GM18499 (cell line): Measurements from ENCODE around the gene RAVER1.

Experiments
- ATAC-seq: cut with Tn5 transposase; IDR thresholded peaks from one replicate; pipeline ENCODE4 v1.9.1; 2021; ENCODE audit warnings: moderate number of reproducible peaks; ENCODE audit not compliant: insufficient read depth, unreplicated experiment

RAVER1 gene

GRCh38 chr19:10321417-10321797 is 11.9 kb downstream of the RAVER1 start:
- no peak for ATAC-seq

DNA sequence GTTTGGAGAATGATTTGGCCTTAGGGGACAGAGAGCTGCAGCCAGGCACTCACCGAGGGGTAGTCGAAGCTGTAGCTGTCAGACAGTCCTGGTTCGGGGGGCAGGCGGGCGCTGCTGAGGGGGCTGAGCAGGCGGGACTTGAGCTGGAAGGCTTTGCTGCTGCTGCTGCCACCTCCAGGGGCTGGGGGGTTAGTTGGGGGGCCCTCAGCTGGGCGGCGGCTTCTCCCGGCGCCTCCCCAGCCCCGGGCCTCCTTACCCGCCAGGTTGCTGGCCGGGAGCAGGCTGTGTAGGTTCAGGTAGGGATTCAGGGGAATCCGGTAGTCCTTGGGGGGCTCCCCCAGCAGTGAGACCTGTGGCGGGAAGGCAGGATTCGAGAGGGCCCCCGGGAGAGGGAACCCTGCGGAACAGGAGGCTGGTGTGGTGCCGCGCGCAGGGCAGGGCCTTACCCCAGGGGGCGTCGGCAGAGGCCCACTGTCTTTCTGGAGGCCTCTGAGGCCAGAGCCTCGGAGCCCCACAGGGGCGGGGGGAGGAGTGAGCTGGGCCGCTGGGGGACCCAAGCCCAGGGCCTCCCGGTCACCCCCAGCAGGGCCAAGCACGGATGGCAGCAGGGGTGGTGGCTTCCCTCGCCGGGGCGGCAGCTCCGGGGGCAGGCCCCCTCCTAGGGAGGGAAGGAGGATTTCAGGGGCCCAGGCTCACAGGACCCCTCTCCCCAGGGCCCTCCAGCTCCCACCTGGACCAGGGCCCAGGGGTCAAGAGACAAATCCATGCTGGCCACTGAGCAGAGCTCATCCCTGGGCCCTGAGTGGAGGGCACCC is 12.5 kb downstream of the RAVER1 start:
- ATAC-seq, result no peak

GRCh38 chr19:10318807-10319682 is 14.3 kb downstream of the RAVER1 start:
- ATAC-seq, result no peak

- no peak for ATAC-seq
Observed at GRCh38 chr19:10317857-10318462, 15.4 kb downstream of the RAVER1 start.

GRCh38 chr19:10317045-10317856 is 16.1 kb downstream of the RAVER1 start:
- ATAC-seq, result no peak

DNA sequence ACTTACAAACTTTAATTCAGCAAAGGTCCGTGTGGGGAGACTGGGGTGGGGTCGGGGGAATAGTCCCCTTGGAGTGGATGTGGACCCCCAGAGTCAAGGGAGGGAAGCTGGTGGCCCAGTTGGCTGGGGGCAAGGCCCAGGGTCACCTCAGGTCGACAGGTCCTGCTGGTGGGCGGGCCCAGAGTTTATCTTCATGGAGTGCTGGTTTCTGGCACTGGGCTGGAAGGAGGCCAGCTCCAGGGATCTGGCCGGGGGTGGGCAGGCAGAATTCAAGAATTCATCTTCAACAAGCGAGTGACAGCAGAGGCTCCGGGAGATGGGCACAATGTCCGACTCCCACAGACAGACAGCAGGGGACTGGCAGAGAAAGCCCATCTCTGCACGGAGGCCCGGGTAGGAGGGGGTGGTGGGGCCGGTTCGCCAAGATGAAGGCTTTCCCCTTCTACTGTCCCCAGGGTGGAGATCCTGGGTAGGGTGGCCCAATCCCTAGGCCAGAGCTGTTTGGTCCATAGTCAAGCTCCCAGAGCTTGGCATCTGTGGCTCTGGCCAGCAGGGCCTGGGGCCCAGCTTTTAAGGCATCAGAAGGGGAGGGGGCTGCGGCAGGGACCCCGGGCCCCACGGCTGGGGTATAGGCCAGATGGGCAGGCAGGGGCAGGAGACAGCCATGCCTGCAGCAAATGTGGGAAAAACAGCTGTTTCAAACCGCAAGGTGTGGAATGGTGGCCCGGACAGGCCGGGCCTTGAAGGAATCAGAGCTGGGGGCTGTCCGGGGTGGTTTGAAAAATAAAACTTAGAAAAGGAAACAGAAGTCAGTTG is 16.9 kb downstream of the RAVER1 start:
- no peak for ATAC-seq

DNA sequence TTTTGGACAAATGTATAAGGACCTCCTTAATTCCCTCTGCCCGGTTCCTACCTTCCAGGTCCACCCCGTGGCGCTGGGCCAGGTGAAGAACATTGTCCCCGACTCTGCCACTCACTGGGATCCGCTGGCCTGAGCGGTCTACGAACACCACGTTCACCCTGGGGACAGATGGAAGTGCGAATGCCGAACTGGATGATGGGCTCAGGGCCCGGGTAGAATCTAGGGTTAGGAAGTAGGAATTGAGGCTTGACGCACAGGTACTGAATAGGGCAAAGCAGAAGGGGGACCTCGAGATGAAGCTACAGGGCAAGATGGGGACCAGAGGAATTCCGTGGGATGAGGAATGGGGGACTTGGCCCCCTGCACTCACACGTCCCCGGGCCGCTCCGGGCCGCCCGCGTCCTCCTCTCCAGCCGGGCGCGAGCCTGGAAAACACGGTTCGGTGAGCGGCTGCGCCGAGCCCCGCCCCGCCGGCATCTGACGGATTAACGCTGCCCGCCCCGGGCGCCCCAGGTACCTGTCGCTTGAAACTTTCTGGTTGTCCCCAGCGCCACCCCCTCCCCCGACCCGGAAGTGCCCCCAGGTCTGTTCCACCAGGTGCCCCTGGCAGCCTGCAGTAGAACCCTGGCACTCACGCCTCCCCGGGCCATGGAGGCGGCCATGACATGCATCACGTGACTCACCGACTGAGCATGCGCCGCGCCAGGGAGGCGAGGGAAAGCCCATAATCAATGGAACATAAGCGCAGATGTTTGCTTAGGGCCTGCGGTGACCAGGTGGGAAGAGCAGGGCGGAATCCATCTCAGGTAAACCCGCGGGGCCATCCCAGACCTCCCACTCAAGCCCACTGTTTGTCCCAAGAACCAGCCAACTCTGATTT is 17.8 kb downstream of the RAVER1 start, which contains the start of gene FDX2:
TSS of gene FDX2 (minus strand) at position 681 of the 880 bp plus-strand sequence. CDS start at position 662, 19 bp downstream.
- ATAC-seq, result no peak

DNA sequence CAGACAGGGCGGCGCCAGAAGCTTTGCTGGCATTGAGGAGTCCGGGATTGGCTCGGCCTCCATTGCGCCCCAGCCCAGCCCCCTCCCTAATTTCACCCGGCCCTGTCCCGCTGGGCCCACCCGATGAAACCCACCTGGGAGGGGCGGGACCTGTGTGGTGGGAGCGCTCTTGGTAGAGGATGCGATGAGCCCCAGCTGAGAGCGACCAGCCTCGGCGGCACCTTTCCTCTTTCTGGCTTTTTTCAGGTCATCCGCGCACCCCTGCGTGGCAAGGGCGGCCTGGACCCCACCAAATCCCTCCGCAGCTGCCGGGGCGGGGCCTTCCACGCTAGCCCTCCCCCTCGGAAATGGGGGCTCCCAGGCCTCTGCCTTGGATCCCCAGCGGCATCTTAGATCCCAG is 23.9 kb downstream of the RAVER1 start, which contains the start of gene ZGLP1:
TSS of gene ZGLP1 (minus strand) at position 393 of the 400 bp plus-strand sequence.
- ATAC-seq, result no peak

DNA sequence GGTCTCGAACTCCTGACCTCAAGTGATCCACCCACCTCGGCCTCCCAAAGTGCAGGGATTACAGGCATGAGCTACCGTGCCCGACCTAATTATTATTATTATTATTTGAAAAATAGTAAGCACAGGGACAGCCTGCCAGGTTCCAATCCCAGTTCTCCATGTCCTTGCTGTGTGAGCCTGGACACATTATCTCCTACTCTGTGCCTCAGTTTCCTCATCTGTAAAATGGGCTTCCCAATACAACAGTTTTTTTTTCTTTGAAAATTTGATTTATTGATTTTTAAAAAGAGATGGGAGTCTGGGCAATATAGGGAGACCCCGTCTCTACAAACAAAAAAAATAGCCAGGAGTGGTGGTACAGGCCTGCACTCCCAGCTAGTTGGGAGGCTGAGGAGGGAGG is 27.0 kb downstream of the RAVER1 start:
- no peak for ATAC-seq

- ATAC-seq, result no peak
Observed at GRCh38 chr19:10305139-10305806, 28.1 kb downstream of the RAVER1 start.

- no peak for ATAC-seq
Observed at GRCh38 chr19:10299545-10300458, 33.5 kb downstream of the RAVER1 start.

DNA sequence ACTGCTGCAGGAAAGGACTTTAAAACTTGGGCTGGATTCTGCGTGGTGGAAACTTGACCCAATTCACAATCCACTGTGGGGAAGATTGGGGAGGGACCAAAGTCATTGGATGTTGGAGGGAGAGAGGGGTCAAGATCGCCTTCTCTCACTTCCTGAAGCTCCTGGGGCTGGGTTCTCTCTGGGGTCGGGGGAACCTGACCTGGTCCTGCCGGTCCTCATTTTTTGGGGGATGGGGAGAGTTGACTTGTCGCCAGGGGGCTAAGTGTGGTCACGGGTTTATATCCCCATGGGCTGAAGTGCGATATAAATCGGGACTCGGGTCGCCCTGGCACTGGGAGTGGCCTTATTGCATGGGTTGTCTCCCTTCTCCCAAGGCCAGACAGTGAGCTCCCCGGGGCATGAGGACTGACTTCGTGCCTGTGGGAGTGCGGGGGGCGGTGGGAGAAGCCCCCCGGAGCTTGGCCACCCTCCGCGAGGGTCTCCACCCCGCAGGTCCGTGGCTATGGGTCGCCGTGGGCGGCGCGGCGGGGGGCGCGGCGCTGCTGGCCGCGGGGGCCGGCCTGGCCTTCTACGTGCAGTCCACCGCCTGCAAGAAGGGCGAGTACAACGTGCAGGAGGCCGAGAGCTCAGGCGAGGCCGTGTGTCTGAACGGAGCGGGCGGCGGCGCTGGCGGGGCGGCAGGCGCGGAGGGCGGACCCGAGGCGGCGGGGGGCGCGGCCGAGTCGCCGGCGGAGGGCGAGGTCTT is 37.3 kb downstream of the RAVER1 start:
- no peak for ATAC-seq

- ATAC-seq, result no peak
Observed at GRCh38 chr19:10295305-10295846, 38.0 kb downstream of the RAVER1 start.

DNA sequence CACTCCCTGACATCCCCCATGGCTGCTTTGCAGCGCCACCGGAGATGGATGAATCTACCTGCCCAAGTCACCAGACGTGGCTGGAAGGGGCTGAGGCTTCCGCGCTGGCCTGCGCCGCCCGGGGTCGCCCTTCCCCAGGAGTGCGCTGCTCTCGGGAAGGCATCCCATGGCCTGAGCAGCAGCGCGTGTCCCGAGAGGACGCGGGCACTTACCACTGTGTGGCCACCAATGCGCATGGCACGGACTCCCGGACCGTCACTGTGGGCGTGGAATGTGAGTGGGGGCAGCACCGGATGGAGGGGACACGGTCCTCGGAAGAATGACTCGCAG is 39.0 kb downstream of the RAVER1 start:
- ATAC-seq, result no peak

- no peak for ATAC-seq
Observed at GRCh38 chr19:10293637-10294367, 39.5 kb downstream of the RAVER1 start.
